Measurements from ENCODE around the gene ARAF. TPM values are rescaled to one million over a fixed set of nuclear protein-coding genes. Genes with fewer than 3 reads are reported as not detected.
A peak's percentile ranks its signal among the peaks of the same experiment; 100 is the strongest.

Gene ARAF
- total and polyA plus RNA-seq, 2 of the 4 experiments (the other 2 are of a cell fraction): 9.1 to 52.2 TPM

DNA sequence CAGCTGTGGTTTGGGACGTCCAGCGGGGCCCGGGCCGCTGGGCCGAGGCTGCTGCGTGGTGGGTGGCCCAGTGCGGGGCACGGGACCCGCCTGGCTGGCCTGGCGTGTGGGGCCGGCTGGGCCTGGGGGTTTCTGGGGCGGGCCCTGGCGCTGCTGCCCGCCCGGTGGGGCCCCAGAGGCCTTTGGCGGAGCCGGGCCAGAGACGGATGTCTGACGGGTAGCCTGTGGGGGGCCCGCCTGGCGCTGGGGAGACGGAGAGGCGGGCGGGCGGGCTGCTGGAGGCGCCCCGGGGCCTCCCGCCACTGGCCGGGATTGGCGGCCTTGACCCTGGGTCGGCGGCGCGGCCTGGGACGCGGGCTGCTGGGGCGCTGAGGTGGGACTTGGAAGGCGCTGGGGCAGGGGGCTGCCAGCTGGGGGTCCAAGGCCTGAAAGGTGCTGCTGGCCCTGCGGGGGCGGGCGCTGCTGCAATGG is 13.1 kb downstream of the ARAF start:
- Histone ChIP-seq H3K4me3 (ENCODE audit: insufficient read depth, low read depth, low read length) (no peak overlapping the region), H2AK9ac (replicated peaks; ENCODE audit: low read depth, low read length, poor library complexity) (peak overlapping the region; percentile 60), H4K8ac (ENCODE audit: low read depth in 2 of 2, low read length in 2 of 2) (peak overlapping the region; percentile 68 to 77; a peak in 3 of 4 replicates), H4K20me1 (ENCODE audit: insufficient read depth, low read length) (no peaks in the 10 kb centered on the region), H3K9ac (ENCODE audit: low read depth, low read length) (peak overlapping the region; percentile 61), H3K18ac (ENCODE audit: low read depth, low read length) (peak overlapping the region; percentile 14; the same call in 1 of the 2 replicates), H4K91ac (ENCODE audit: insufficient read depth, low read depth, low read length) (no peak overlapping the region), H2BK20ac (ENCODE audit: low read depth, low read length) (no peak overlapping the region), H3K36me3 (ENCODE audit: control insufficient read depth, insufficient read depth, low read length) (peaks cover 16% of the 10 kb centered on the region; the same call in 1 of the 2 replicates), H3K56ac (ENCODE audit: extremely low read depth, insufficient read depth, low read length) (no peak overlapping the region), H3K79me1 (ENCODE audit: low read depth in 1 of 2, low read length in 2 of 2) (peaks cover 0 to 6% of the 10 kb centered on the region in 2 experiments; a peak in 1 of 4 replicates), H2AK5ac (ENCODE audit: low read depth, low read length) (no peak overlapping the region), H3K27ac (ENCODE audit: insufficient read depth, low read length) (peak overlapping the region; percentile 68), H4K5ac (ENCODE audit: low read depth, low read length) (peak overlapping the region; percentile 19; the same call in 1 of the 2 replicates), H3K9me1 (ENCODE audit: insufficient read depth, low read length) (peaks cover 13% of the 10 kb centered on the region), H2AFZ (replicated peaks; ENCODE audit: low read length, poor library complexity) (peak overlapping the region; percentile 67), H3K4ac (ENCODE audit: low read depth, low read length) (peak overlapping the region; percentile 87), H2BK120ac (ENCODE audit: low read depth, low read length) (peak overlapping the region; percentile 77; the same call in 1 of the 2 replicates), H2BK15ac (ENCODE audit: low read depth, low read length) (no peak overlapping the region), H3K9me3 (ENCODE audit: control insufficient read depth, insufficient read depth, low read length) (no peaks in the 10 kb centered on the region; the same call in 1 of the 2 replicates), H3K14ac (replicated peaks; ENCODE audit: low read depth, low read length) (no peak overlapping the region), H2BK5ac (ENCODE audit: low read depth, low read length, poor library complexity, severe bottlenecking) (peak overlapping the region; percentile 27), H3K4me2 (ENCODE audit: low read depth, low read length) (no peak overlapping the region; the same call in 1 of the 2 replicates), H3K27me3 (ENCODE audit: control insufficient read depth, insufficient read depth, low read length) (no peaks in the 10 kb centered on the region), H3K23ac (ENCODE audit: low read depth, low read length) (no peak overlapping the region), H3K4me1 (ENCODE audit: control insufficient read depth, insufficient read depth, low read length) (peaks cover 29% of the 10 kb centered on the region)
- BruUV-seq (replicated peaks): no TSS peak
- ATAC-seq (ENCODE audit: low read depth): peak; percentile 30
- no peak for DNase-seq
- intact Hi-C loops (cut with micrococcal nuclease): no loop called here
- TF ChIP-seq MAZ (IDR thresholded peaks at IDR 0.05; ENCODE audit: borderline replicate concordance, low read depth, low read length): no peak
- TF ChIP-seq, protein P1, sequence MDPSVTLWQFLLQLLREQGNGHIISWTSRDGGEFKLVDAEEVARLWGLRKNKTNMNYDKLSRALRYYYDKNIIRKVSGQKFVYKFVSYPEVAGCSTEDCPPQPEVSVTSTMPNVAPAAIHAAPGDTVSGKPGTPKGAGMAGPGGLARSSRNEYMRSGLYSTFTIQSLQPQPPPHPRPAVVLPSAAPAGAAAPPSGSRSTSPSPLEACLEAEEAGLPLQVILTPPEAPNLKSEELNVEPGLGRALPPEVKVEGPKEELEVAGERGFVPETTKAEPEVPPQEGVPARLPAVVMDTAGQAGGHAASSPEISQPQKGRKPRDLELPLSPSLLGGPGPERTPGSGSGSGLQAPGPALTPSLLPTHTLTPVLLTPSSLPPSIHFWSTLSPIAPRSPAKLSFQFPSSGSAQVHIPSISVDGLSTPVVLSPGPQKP (IDR thresholded peaks at IDR 0.05; ENCODE audit: borderline replicate concordance, low read depth, low read length): no peak
- no peak for TF ChIP-seq POLR2A (IDR thresholded peaks at IDR 0.05; ENCODE audit: low read depth, low read length)
- TF ChIP-seq MAFK (IDR thresholded peaks at IDR 0.05; ENCODE audit: low read depth, low read length): no peak
- no peak for TF ChIP-seq MXI1 (IDR thresholded peaks at IDR 0.05; ENCODE audit: borderline replicate concordance, low read depth, low read length)
- TF ChIP-seq BHLHE40 (IDR thresholded peaks at IDR 0.05; ENCODE audit: low read depth, low read length): no peak
- no peak for TF ChIP-seq SMC3 (IDR thresholded peaks at IDR 0.05; ENCODE audit: low read depth, low read length)
- TF ChIP-seq, protein P2, sequence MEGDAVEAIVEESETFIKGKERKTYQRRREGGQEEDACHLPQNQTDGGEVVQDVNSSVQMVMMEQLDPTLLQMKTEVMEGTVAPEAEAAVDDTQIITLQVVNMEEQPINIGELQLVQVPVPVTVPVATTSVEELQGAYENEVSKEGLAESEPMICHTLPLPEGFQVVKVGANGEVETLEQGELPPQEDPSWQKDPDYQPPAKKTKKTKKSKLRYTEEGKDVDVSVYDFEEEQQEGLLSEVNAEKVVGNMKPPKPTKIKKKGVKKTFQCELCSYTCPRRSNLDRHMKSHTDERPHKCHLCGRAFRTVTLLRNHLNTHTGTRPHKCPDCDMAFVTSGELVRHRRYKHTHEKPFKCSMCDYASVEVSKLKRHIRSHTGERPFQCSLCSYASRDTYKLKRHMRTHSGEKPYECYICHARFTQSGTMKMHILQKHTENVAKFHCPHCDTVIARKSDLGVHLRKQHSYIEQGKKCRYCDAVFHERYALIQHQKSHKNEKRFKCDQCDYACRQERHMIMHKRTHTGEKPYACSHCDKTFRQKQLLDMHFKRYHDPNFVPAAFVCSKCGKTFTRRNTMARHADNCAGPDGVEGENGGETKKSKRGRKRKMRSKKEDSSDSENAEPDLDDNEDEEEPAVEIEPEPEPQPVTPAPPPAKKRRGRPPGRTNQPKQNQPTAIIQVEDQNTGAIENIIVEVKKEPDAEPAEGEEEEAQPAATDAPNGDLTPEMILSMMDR (conservative IDR thresholded peaks at IDR 0.05; ENCODE audit: low read depth, low read length): no peak
- no peak for TF ChIP-seq RFX5 (IDR thresholded peaks at IDR 0.05; ENCODE audit: low read depth, low read length)
- no peak for TF ChIP-seq CEBPB (IDR thresholded peaks at IDR 0.05; ENCODE audit: low read depth, low read length)
- no peak for TF ChIP-seq CHD1 (IDR thresholded peaks at IDR 0.05; ENCODE audit: low read depth, low read length)
- TF ChIP-seq NFE2L2 (IDR thresholded peaks at IDR 0.05; ENCODE audit: low read depth, low read length): no peak
- in situ Hi-C loops (cut with MboI; ENCODE audit: low sequenced_read_pairs): no loop called here
- WGBS, 2 experiments (ENCODE audit: extremely low coverage in 2 of 2, insufficient read length in 1 of 2): 37% methylated on average over 18 of the region's 41 CpGs; no CpG with 5 or more reads in 1 of the 2 experiments
- dilution Hi-C loops (cut with HindIII; ENCODE audit: low sequenced_read_pairs, unreplicated experiment): no loop called here
- ChIA-PET POLR2A (ENCODE audit: unreplicated experiment) (no interaction called here), CTCF (no interaction called here)
